Right cardiac atrium (tissue), 5 donors: Measurements from ENCODE around the gene TEX9. TPM values are rescaled to one million over a fixed set of nuclear protein-coding genes. Genes with fewer than 3 reads are reported as not detected.

Experiments used
- ATAC-seq, 2 donors: fragments of 200-7000 bp; cut with Tn5 transposase; one replicate each; pipeline versions ENCODE4 v1.8.0 to v1.9.1; 2020; ENCODE audit warnings: moderate library complexity in 2 of 2, mild to moderate bottlenecking in 1 of 2
- DNase-seq, 3 donors: peaks; one replicate each; pipeline ENCODE4 v3.0.0-alpha.2; 2020
- H3K27ac ChIP-seq: one replicate; pipeline ENCODE4 v1.5.1; 2013; ENCODE audit warnings: mild to moderate bottlenecking, low read length, control low read depth, moderate library complexity
- H3K27me3 ChIP-seq: one replicate; pipeline ENCODE4 v1.6.1; 2013; ENCODE audit not compliant: control insufficient read depth, insufficient read depth
- H3K4me1 ChIP-seq: one replicate; pipeline ENCODE4 v1.6.1; 2013; ENCODE audit warnings: low read length; ENCODE audit not compliant: control insufficient read depth, insufficient read depth
- H3K4me3 ChIP-seq: one replicate; pipeline ENCODE4 v1.5.1; 2013; ENCODE audit warnings: low read length, control low read depth
- H3K9me3 ChIP-seq: one replicate; pipeline ENCODE4 v1.6.1; 2013; ENCODE audit warnings: low read length; ENCODE audit not compliant: control insufficient read depth
- WGBS: extraction: QIAGEN DNeasy Blood & Tissue Kit; methylation state at CpG from one replicate; pipeline ENCODE4 v1.1.7; 2013; 5-methylcytosine and 5-hydroxymethylcytosine counted together
- intact Hi-C, 4 donors: fragments of 100-400 bp; cut with DNase I; formaldehyde crosslinking; loops; one replicate each; pipeline versions ENCODE4 v1.11.0 to v1.14.0; 2022 to 2023
- polyA plus RNA-seq: library from polyadenylated mRNA; stranded (reverse); fragments of 200-250 nt; gene quantifications from one replicate; pipeline ENCODE4 v1.2.3, GENCODE V29; 2013
- total RNA-seq, 4 donors: library from RNA; stranded (reverse); fragmentation: NEBNext Ultra II Directional; extraction: Animal tissue kit (Norgen Biotek cat#: 25700); gene quantifications; one replicate each; pipeline ENCODE4 v1.2.1, GENCODE V29; 2021
- donor health status: healthy with polysubstance abuse.
- donor health status: DM: no; HTN: yes; CAD: no.
- donor health status: DM: no; HTN: no; CAD: no.
- donor health status: DM: no; HTN: yes; CAD: no; lungs with severe emphysema.
- donor health status: DM: yes; HTN: yes; CAD: no.

The TEX9 gene
- total and polyA plus RNA-seq, 5 donors = 0.27 to 1.6 (median 1.4) TPM

GRCh38 chr15:56454836-56455235, 89.6 kb downstream of the TEX9 start:
- no peak for ATAC-seq
- WGBS = 61% methylated on average over 1 of the region's 1 CpG

DNA sequence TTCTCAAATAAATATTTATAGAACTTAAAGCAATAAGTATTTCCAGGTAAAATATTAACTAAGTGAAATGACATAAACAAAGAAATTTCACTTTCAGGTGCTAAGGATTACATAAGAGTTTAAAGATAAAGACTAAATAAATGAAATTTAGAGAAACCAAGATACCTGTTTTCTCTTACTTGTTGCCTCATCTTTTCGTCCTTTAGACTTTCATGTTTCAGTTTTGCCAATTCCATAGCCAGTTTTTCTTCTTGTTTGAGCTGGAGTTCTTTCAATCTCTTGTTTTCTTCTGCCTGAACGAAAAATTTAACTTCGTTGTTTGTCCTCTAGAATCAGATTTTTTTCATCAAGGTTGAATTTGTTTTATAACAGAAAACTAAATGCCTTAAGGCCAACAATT, 91.0 kb downstream of the TEX9 start:
- H3K27ac ChIP-seq = no peak overlapping the region
- H3K9me3 ChIP-seq = no peaks in the 10 kb centered on the region
- no peak overlapping the region for H3K4me3 ChIP-seq
- intact Hi-C loops = no loop called here
- DNase-seq (no peak), ATAC-seq (no peak)
- no peaks in the 10 kb centered on the region for H3K4me1 ChIP-seq
- WGBS = 93% methylated on average over 3 of the region's 3 CpGs
- no peaks in the 10 kb centered on the region for H3K27me3 ChIP-seq

More at GRCh38 chr15:56454836-56455235, 89.6 kb downstream of the TEX9 start:
- H3K4me3 ChIP-seq = no peak overlapping the region
- no peaks in the 10 kb centered on the region for H3K27me3 ChIP-seq
- no peak overlapping the region for H3K27ac ChIP-seq
- no peaks in the 10 kb centered on the region for H3K4me1 ChIP-seq
- intact Hi-C loops = no loop called here
- DNase-seq = no peak
- no peaks in the 10 kb centered on the region for H3K9me3 ChIP-seq

DNA sequence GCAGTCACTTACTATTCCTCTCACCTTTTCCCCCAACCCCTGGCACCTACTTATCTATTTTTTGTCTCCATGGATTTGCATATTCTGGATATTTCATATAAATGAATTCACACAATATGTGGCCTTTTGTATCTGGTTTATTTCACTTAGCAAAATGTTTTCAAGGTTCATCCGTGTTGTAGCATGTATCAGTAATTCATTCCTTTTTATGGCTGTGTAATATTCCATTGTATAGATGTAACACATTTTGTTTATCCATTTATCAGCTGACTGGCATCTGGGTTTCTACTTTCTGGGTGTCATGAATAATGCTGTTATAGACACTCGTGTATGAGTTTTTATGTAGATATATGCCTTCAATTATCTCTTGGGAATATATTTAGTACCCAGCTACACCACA, 93.9 kb downstream of the TEX9 start:
- H3K27me3 ChIP-seq = no peaks in the 10 kb centered on the region
- no peak overlapping the region for H3K27ac ChIP-seq
- ATAC-seq = no peak
- 93% methylated on average over 2 of the region's 2 CpGs for WGBS
- no peaks in the 10 kb centered on the region for H3K4me1 ChIP-seq
- intact Hi-C loops = no loop called here
- DNase-seq = no peak
- H3K9me3 ChIP-seq = no peaks in the 10 kb centered on the region
- H3K4me3 ChIP-seq = no peak overlapping the region

- H3K4me3 ChIP-seq = no peak overlapping the region
- ATAC-seq (no peak), DNase-seq (no peak)
- H3K4me1 ChIP-seq = no peaks in the 10 kb centered on the region
- 33% methylated on average over 1 of the region's 1 CpG for WGBS
- no peaks in the 10 kb centered on the region for H3K27me3 ChIP-seq
- intact Hi-C loops = no loop called here
- H3K27ac ChIP-seq = no peak overlapping the region
- H3K9me3 ChIP-seq = no peaks in the 10 kb centered on the region
Measured at GRCh38 chr15:56460071-56460470, 94.8 kb downstream of the TEX9 start.

DNA sequence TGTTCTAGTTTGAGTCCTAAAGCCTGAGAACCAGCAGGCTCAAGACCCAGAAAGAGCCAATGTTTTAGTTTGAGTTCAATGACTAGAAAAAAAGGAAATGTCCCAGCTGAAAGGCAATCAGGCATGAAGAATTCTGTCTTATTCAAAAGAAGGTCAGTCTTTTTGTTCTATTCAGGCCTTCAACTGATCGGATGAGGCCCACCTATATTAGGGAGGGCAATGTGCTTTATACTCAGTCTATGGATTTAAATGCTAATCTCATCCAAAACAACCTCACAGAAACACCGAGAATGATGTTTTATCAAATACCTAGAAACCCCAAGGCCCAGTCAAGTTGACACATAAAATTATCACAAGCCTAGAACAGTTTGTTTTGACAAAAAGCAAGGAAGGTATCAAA, 95.7 kb downstream of the TEX9 start:
- Histone ChIP-seq H3K9me3 (no peaks in the 10 kb centered on the region), H3K4me1 (no peaks in the 10 kb centered on the region), H3K27ac (no peak overlapping the region), H3K4me3 (no peak overlapping the region), H3K27me3 (no peaks in the 10 kb centered on the region)
- ATAC-seq (no peak), DNase-seq (no peak)
- intact Hi-C loops = no loop called here
- WGBS = 92% methylated on average over 2 of the region's 2 CpGs

DNA sequence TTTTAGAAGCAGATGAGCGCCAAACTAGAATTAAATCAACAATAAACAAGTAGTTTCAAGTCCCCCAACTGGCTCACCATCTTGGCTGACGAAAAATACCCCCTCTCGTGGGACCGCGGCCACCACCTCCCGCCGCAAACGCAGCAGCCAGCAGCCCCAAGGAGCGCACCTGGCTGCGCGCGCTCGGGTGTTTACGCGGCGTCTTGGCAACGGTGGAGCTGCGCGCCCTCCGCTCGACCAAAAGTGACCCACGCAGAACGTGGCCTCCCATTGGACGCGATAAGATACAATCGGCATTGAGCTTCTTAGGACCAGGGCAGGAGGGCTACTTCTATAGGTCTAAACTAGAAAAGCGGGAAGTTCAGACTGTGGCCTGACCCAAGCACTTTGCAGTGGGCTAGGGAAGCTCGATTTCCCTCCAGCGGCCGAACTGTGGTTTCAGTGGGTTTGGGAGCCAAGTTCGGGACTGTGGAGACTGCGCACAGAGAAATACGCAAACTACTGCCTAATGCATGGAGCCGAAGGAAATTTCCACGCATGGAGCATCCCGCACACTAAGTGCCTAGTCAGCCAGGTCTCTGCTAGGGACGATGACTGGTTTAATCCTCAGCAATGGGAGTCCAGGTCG, 99.8 kb downstream of the TEX9 start, which contains the start of gene MNS1:
Gene MNS1, minus strand, starts transcription at position 245 of the 628 bp plus-strand sequence. Its CDS starts 165 bp downstream, at position 80.
- 3% methylated on average over 38 of the region's 38 CpGs for WGBS
- Histone ChIP-seq H3K4me1 (no peaks in the 10 kb centered on the region), H3K27me3 (no peaks in the 10 kb centered on the region), H3K27ac (no peak within 1 kb of the TSS), H3K9me3 (no peaks in the 10 kb centered on the region), H3K4me3 (peak within 1 kb of the TSS; percentile 74)
- intact Hi-C loops = no loop called here
- ATAC-seq (peak; percentile 100), DNase-seq (peak; percentile 91 to 95 (median 93))

GRCh38 chr15:56467616-56468015, 102.4 kb downstream of the TEX9 start:
- intact Hi-C loops = no loop called here
- no peaks in the 10 kb centered on the region for H3K4me1 ChIP-seq
- no peak overlapping the region for H3K27ac ChIP-seq
- DNase-seq (no peak), ATAC-seq (no peak)
- no peak overlapping the region for H3K4me3 ChIP-seq
- H3K27me3 ChIP-seq = no peaks in the 10 kb centered on the region
- WGBS = 63% methylated on average over 3 of the region's 3 CpGs
- no peaks in the 10 kb centered on the region for H3K9me3 ChIP-seq

- WGBS = 47% methylated on average over 2 of the region's 2 CpGs
- Histone ChIP-seq H3K9me3 (no peaks in the 10 kb centered on the region), H3K27ac (no peak overlapping the region), H3K4me1 (no peaks in the 10 kb centered on the region), H3K27me3 (no peaks in the 10 kb centered on the region), H3K4me3 (no peak overlapping the region)
- intact Hi-C loops = no loop called here
- DNase-seq (no peak), ATAC-seq (no peak)
Measured at GRCh38 chr15:56468401-56468800, 103.2 kb downstream of the TEX9 start.

DNA sequence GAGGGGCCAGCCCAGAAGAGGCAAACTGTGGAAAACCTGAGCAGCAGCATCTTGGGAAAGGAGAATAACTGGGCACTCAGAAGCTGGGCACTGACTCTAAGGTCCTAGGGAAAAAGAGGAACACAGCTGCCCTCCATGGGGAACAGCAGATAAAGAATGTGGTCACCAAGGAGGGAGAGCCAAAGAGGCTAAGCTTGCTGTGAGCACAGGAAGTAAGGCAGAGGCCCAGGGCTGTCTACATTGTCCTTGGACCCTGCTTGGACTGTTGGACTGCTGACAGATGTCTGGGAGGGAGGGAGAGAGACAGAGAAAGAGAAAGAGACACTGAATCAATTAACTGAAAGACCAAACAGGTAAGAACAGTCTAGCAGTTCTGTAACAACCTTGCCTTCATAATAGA, 104.3 kb downstream of the TEX9 start:
- H3K4me1 ChIP-seq = no peaks in the 10 kb centered on the region
- no peak for DNase-seq
- H3K4me3 ChIP-seq = no peak overlapping the region
- H3K9me3 ChIP-seq = no peaks in the 10 kb centered on the region
- intact Hi-C loops = no loop called here
- no peaks in the 10 kb centered on the region for H3K27me3 ChIP-seq
- H3K27ac ChIP-seq = no peak overlapping the region
- ATAC-seq = no peak

DNA sequence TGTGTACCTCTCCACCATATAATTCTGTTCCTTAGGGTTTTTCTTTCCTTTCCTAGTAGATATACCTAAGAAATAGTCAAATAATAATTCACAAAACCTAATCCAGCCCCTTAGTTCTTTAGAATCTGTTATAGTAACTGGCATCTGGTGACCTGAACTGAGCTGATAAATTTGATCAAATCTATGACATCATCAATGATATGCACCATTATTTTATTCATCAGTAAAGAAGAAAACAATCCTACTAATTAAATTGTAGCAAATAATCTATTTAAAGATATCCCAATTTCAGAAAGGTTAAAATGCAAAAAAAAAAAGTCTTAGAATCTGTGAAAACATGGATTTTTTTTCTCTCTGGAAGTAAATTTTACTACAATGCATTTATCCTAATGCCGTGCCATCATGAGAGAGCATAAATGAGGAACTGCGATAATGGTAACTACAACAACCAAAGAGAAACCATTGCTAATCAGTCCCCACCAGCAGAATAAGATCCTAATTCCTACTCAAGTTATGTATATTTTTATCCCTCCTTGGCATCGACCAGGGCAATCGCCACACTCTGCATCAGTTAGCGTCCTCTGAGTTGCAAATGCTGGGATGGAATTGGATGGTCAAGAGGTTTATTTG, 106.3 kb downstream of the TEX9 start:
- 82% methylated on average over 5 of the region's 5 CpGs for WGBS
- H3K4me1 ChIP-seq = no peaks in the 10 kb centered on the region
- no peak overlapping the region for H3K27ac ChIP-seq
- no peak overlapping the region for H3K4me3 ChIP-seq
- intact Hi-C loops = no loop called here
- ATAC-seq (no peak), DNase-seq (no peak)
- H3K9me3 ChIP-seq = no peaks in the 10 kb centered on the region
- H3K27me3 ChIP-seq = no peaks in the 10 kb centered on the region

DNA sequence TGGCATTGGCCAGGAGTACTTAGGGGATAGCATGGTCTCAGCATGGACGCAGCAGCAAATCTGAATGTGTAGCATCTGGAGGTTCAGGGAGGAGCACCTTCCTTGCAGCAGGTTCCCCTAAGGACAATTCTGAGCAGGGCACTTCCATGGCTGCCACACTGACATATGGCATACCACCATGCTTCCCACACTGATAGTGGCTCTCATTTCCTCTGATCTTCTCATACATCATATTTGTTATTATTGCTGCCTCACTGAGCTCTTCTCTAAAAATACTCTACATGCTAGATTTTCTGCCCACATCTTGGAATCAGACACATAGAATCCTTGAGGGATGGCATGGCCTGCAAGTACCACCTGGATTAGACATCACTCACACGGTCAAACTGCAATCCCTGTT, 107.1 kb downstream of the TEX9 start:
- no peak for DNase-seq
- Histone ChIP-seq H3K4me3 (no peak overlapping the region), H3K4me1 (no peaks in the 10 kb centered on the region), H3K27me3 (no peaks in the 10 kb centered on the region), H3K9me3 (no peaks in the 10 kb centered on the region), H3K27ac (no peak overlapping the region)
- 80% methylated on average over 2 of the region's 2 CpGs for WGBS
- intact Hi-C loops = no loop called here
- ATAC-seq = no peak
